RWPE1 (cell line): ENCODE data around the gene GPR176.

Experiments used
- CTCF ChIA-PET: fragments of 350-600 bp; sonication (Branson Sonifier 250); formaldehyde crosslinking; extraction: SDS; loops from one replicate; lab custom pipeline; 2021; lab: Yijun Ruan, JAX
- POLR2A ChIA-PET: fragments of 400-600 bp; formaldehyde crosslinking; extraction: SDS; loops from one replicate; lab custom pipeline; 2020; ENCODE audit warnings: antibody characterized with exemption; ENCODE audit not compliant: low non-redundant PET; lab: Yijun Ruan, JAX
- DNase-seq: peaks from one replicate; pipeline ENCODE4 v3.0.0; 2012; ENCODE audit warnings: low spot score
- H3K27ac ChIP-seq: fragments of 450-650 bp; 2 replicates; pipeline ENCODE4 v1.5.1; 2017
- TF ChIP-seq, protein P1 (sequence below): fragments of 450-650 bp; conservative IDR thresholded peaks from 2 replicates; pipeline ENCODE4 v1.5.1; 2017; ENCODE audit warnings: low read depth, mild to moderate bottlenecking

Gene GPR176

DNA sequence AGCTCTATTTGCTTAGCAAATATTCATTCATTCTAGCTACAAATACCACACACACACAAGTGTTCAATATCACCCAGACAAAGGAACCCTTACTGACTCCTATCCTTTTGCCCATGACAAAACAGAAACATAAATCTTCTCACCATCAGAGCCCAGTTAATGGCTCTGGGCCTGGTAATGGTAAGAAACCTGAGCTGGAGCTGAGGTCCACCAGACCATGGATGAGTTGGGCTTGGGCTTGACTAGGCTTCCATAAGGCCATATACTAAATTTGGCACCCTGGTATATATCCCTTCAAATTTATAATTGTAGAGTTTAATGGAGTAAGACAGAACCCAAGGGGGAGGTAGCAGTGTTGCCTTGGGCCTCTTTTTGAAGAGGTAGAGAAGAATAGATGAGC, 29.4 kb downstream of the GPR176 start:
- TF ChIP-seq, protein P1, sequence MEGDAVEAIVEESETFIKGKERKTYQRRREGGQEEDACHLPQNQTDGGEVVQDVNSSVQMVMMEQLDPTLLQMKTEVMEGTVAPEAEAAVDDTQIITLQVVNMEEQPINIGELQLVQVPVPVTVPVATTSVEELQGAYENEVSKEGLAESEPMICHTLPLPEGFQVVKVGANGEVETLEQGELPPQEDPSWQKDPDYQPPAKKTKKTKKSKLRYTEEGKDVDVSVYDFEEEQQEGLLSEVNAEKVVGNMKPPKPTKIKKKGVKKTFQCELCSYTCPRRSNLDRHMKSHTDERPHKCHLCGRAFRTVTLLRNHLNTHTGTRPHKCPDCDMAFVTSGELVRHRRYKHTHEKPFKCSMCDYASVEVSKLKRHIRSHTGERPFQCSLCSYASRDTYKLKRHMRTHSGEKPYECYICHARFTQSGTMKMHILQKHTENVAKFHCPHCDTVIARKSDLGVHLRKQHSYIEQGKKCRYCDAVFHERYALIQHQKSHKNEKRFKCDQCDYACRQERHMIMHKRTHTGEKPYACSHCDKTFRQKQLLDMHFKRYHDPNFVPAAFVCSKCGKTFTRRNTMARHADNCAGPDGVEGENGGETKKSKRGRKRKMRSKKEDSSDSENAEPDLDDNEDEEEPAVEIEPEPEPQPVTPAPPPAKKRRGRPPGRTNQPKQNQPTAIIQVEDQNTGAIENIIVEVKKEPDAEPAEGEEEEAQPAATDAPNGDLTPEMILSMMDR, result no peak
- CTCF ChIA-PET, result no interaction called here
- POLR2A ChIA-PET, result no interaction called here
- no peak for DNase-seq
- H3K27ac ChIP-seq, result no peak overlapping the region

DNA sequence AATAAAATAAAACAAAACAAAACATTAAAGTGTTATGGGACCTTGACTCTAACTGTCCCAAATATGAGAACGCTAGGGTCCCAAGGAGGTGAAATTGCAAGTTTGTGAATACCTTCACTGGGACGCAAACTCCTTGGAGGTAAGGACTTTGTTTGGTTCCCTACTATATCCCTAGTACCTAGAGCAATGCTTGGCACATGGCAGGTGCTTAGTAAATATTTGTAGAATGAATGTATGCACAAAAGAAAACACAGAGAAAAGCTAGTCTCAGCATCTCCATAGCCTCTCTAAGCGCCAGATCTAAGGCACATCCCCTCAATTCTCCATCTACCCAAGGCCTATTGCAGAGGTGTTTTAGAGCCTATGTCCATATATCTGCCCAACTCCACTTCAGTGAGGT, 30.5 kb downstream of the GPR176 start:
- no peak overlapping the region for H3K27ac ChIP-seq
- DNase-seq, result no peak
- ChIA-PET CTCF (no interaction called here), POLR2A (no interaction called here)
- TF ChIP-seq, protein P1, result no peak

DNA sequence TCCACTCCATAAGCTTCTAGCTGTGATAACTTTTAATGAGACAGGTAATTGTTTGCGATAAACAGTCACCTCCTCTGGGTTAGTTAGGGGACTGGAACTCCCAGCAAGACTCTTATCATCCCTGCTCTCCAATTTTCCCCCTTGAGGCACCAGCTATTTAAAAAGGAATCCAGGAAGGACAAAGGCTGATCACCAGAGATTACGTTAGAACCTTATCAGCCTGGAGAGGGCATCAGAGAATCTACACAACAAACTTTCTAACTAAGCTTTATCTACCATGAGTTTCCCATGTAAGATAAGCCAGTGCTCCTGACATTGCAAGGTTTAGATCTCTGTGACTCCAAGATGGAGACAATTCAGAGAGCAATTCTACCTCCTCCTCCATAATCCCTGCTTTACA, 31.3 kb downstream of the GPR176 start:
- POLR2A ChIA-PET, result no interaction called here
- CTCF ChIA-PET, result interaction anchor here (0.7 to 1.6 kb wide), 2 partner anchors 88 to 203 kb away, joined by 4 to 7 read pairs; no protein-coding TSS in a partner anchor
- TF ChIP-seq, protein P1, result no peak
- H3K27ac ChIP-seq, result no peak overlapping the region
- DNase-seq, result no peak

DNA sequence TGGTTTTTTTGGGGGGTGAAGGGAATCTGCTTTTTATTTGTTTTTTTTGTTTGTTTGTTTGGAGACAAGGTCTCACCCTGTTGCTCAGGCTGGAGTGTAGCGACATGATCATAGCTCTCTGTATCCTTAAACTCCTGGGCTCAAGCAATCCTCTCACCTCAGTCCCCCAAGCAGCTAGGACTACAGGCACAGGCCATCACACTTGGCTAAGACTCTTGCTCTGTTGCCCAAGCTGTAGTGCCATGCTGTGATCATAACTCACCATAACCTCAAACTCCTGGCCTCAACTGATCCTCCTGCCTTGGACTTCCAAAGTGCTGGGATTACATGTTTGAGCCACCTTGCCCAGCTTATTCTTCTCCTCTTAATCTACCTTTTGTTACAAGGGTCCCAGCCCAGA, 31.8 kb downstream of the GPR176 start:
- DNase-seq, result no peak
- ChIA-PET POLR2A (no interaction called here), CTCF (interaction anchor here (0.5 to 1.6 kb wide), 6 partner anchors 8 to 273 kb away, joined by 3 to 7 read pairs (median 4); partner anchors contain the start of gene BUB1B)
- TF ChIP-seq, protein P1, result no peak
- H3K27ac ChIP-seq, result no peak overlapping the region

DNA sequence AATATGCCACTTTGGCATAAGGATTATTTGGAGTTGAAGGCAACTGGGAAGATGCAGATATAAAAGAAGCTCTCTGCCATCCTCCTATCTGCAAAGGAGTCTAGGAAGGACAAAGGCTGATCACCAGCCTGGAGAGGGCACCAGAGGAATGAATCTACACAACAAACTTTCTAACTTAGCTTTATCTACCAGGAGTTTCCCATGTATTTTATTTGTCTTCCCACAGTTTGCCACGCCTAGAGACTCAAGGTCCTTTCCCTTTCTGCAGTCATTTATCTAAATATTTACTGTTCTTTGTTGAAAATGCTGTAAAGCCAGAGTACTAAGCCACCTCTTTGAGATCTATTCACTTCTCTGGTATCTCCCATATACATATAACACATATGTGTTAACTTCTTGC, 32.2 kb downstream of the GPR176 start:
- ChIA-PET POLR2A (no interaction called here), CTCF (interaction anchor here (0.5 to 1.6 kb wide), 11 partner anchors 9 to 273 kb away, joined by 3 to 7 read pairs (median 3); partner anchors contain the start of gene BUB1B)
- TF ChIP-seq, protein P1, result peak; percentile 61
- no peak overlapping the region for H3K27ac ChIP-seq
- peak; percentile 54 for DNase-seq

DNA sequence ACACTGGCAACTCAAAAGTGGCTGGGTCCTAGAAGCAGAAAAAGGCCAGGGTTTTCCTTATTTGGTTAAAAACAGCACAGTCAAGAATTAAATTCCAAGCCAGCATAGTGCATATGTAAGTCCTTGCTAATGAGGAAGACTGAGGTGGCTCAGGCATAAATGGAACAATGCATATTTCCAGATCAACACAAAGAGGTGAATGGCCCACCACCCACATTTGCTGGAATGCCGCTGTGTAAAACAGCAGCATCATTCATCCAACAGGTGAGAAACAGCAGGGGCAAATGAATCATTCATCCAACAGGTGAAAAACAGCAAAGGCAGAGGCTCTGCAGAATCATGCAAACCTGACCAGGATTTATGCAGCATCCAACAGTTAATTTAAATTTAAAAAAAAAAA, 32.9 kb downstream of the GPR176 start:
- DNase-seq, result no peak
- CTCF ChIA-PET, result interaction anchor here (0.6 to 1.6 kb wide), 9 partner anchors 9 to 274 kb away, joined by 3 to 7 read pairs (median 3); partner anchors contain the start of gene BUB1B
- H3K27ac ChIP-seq, result no peak overlapping the region
- TF ChIP-seq, protein P1, result no peak
- POLR2A ChIA-PET, result no interaction called here
